ENCODE data around the gene MX1. TPM values are rescaled to one million over a fixed set of nuclear protein-coding genes. Genes with fewer than 3 reads are reported as not detected.

MX1 gene
- total and polyA plus RNA-seq, 2 of the 13 experiments (the other 11 are each of a cell fraction or from before 2014, with no cell fraction given), result 2.6 to 5.8 TPM

GRCh38 chr21:41479686-41480085 is 53.6 kb downstream of the MX1 start (continued):
- TF ChIP-seq MLXIP (CRISPR knock-in tag; IDR thresholded peaks at IDR 0.05; ENCODE audit: borderline replicate concordance) (no peak), ZNF567 (CRISPR knock-in tag; IDR thresholded peaks at IDR 0.05; ENCODE audit: borderline replicate concordance) (no peak), SKI (IDR thresholded peaks at IDR 0.05; ENCODE audit: partially characterized antibody) (no peak), ATRX (CRISPR knock-in tag; IDR thresholded peaks at IDR 0.05; ENCODE audit: borderline replicate concordance) (no peak), ZNF746 (CRISPR knock-in tag; IDR thresholded peaks at IDR 0.05) (no peak), ZNF101 (CRISPR knock-in tag; IDR thresholded peaks at IDR 0.05; ENCODE audit: borderline replicate concordance, low read depth) (no peak), SRY (CRISPR knock-in tag; IDR thresholded peaks at IDR 0.05) (no peak), ZHX1 (CRISPR knock-in tag; IDR thresholded peaks at IDR 0.05; ENCODE audit: low read depth) (no peak), KAT8 (CRISPR knock-in tag; IDR thresholded peaks at IDR 0.05) (no peak), ATF6 (CRISPR knock-in tag; conservative IDR thresholded peaks at IDR 0.05) (no peak), ZMYM4 (CRISPR knock-in tag; IDR thresholded peaks at IDR 0.05) (no peak)

Data from HepG2 (cell line).